ENCODE data around the gene RTF2.

The RTF2 gene

DNA sequence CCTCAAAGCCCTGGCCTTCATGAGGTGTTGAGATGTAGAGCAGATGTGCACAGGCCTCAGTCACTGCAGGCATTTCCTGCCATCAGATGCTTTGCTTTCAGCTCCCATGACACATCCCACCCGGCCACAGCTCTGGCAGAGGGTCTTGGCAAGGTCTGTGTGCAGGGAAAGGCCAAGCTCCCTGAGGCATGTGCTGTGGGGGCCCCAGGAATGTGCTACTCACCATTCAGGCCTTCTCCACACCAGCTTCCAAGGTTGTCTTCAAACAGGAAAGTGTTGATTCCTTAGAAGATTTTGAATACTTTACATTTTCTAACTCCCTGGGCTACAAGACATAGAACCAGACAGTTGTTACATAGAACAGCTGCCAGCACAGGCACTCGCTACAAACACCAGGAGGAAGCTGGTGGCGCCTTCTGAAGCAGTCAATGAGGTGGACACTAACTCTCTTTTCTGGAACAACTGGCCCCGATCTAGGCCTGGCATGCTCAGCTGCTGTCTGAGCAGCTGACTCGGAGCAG is 28.6 kb upstream of the RTF2 start:
- DNase-seq = no peak

DNA sequence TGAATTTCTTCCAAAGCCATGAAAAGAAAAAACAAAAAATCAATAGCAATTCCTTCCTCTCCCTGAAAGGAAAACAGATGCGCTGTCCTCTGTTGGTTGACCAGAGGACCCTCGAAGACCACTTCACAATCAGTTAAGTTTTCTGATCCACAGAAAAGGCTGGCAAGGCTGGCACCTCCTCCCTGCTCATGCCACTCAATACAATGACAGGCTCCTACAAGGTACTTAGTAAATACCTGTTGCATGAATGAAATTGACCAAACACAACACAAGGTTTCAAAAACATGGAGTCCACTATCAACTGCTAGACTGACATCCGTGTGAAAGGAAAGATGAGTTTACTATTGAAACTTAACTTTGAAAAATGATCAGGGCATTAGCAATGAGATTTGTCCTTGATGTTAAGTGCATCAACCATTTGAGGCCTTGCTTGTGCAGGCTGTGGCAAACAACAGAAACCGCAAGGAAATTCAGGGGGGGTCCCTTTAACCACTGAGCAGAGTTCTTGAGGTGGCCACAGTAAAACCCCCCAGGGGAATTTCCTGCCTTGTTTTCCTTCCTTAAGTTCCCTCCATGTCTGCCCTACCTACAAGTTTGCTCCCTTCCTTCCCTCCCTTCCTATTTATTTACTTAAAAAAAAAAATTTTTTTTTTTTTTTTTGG is 27.9 kb upstream of the RTF2 start:
- no peak for DNase-seq

DNA sequence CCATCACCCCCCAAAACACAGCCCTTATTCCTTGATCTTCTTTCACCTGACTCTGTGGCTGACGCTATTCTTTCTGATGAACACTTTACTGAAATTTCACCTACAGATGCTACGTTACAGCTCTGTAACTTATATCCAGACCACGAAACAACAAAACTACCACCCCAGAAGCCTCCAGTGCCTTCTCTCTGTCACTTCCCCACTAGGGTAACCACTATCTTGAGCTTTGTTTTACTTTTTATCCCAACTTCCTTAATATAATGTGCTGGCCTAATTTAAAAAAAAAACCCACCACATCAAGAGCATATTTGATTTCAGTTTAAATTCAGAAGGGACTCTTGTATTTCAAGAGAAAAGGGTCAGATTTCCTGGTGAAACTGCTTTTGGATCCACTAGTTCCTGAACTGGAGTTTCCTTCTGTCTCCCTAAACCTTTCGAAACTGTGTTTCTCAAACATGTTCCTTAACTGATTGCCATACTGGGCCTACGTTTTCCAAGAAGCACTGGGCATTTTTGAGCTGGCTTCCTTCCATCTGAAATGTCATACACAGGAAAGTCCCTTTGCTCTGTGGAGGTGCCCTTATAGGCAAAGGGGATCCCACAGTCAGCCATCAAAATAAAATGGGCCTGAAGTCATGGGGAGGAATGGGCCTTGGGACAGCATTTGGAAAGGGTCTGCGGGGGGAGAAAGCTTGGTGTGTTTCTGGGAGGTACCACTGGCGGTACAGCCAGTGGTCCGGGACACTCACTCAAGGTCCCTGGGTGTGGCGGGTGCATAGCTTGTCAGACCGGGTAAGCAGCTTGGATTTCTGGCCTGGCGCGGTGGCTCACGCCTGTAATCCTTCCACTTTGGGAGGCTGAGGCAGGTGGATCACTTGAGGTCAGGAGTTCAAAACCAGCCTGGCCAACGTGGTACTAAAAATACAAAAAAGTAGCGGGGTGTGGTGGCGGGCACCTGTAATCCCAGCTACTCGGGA is 25.8 kb upstream of the RTF2 start:
- no peak for DNase-seq

DNA sequence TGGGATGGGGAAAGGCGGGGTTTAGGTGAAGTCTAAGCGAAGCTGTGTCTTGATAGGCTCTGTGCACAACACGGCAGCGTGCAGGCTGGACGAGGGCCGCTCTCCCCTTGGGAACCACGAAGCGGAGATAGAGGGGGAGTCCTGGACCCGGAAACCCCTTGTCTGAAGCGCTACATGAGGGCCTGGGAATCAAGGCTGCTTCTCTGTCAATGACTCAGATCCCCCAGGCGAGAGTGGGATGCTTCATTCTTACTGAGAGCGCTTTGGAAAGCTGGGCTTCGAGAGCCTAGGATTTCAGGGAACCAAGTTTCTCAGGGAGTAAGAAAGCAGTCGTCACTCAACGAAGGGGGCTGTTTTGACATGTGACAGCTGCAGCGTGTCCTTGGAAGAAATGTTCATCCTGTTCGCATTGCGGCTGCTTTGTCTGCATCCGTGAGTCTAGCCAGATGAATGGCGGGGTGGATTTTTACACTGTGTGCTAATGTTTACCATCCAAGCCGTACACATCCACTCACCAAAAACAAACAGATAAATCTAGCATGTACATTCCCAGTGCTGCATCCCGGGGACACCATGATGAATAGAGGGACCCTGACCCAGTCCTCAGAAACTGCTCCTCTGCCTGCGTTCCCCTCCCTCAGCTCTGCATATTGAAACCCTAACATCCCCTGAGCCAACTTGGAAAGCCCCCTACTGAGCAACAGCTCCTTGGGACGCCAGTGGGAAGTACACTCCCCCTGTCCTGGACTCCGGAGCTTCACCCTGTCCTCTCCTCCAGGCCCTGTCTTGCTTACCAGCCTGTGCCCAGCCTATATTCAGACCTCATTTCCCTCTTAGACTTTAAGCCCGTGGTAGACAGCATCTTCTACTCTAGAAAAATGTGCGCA is 24.5 kb upstream of the RTF2 start:
- no peak for DNase-seq

DNA sequence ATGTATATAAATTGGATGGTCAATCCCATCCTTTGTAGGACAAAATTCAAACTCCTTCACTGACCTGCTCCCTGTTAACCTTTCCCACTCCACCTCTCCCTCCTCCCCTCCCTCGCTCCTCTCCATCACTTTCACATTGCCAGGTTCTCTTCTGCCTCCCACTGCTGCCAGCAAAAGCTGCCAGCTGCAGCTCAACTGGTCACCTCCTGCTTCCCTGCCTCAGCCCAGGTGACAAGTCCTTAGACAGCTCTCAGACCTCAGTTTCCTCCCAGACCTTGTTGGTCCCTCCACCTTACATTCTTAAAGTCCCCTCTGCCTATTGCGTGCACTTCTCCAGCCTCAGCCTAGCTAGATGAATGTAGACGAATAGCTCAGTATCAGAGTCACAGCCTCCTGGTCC is 23.3 kb upstream of the RTF2 start:
- no peak for DNase-seq

DNA sequence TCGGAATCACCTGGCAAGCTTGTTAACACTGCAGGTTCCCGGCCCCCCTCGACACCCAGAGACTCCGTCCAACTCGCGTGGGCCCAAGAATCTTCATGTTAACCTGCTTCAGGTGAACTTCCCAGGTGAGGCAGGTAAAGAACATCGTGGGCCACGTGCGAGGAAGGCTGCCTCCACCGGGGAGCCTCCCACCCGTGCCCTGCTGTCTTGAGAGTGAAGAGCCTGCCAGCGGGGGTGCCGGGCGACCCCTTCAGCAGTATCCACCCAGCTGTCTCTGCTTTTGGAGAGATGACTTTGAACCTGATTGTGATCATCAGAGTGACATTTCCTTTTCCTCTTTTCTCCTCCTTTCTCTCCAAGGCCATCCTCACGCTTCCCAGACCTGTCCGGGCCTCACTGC is 22.9 kb upstream of the RTF2 start:
- DNase-seq = no peak

DNA sequence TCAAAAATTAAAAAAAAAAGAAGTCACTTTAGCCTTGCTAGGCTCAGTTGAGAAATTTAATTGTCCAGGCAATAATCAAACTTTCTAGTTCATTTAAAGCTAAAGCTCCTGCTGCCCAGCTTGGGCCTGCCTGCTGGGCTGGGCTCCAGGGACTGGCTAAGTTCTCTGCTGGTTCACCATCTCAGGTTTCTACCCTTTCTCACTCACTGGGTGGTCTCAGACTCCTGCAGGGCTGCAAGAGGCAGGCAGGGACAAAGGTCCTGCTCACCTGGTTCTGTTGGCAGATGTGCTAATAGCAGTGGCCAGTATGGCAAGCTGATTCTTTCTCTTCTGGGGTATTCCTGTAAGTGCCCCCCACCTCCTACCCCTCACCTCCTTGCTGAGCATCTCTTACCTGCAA is 21.2 kb upstream of the RTF2 start:
- DNase-seq = no peak

DNA sequence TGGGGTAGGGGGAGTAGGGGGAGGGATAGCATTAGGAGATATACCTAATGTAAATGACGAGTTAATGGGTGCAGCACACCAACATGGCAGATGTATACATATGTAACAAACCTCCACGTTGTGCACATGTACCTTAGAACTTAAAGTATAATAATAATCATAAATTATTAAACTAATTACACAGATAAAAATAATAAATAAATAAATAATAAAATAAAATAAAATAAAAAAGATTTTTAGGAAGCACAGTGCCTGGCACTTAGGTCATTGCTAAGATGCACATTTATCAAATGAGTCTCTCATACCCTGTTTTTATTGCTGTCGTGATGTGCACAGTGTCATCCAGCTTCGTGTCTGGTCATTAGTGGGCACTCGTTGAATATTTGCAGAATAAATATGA is 19.0 kb upstream of the RTF2 start:
- DNase-seq = no peak

DNA sequence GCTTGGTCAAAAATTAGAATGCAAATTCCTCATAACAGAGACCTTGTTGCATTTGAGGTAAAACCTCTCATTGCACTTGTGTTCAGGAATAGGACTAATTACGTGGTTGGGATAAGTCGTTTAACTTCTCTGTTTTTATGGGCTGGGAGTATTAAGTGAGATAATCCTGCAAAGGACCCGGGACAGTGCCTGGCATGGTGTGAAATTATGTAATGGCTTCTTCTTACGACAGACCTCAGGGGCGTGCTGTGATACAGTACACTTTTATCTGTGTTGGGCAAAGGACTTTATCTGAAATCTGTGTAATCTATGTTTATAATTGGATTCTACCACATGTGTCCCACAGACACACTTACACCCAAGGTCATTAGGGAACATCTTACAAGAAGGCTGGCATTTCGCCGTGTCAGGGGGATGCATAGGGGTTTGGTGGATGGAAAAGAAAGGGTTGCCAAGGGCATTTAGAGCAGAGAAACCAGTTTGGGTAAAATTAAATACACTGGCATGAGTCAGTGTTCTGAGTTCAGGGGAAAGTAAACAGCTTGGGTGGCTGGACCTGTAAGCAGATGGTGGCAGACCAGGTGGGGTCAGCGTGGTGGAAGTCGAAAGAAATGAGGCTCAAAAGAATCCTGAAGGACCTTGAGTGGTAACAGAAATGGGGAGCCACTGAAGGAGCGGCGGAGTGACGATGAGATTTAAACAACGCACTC is 17.2 kb upstream of the RTF2 start:
- no peak for DNase-seq

DNA sequence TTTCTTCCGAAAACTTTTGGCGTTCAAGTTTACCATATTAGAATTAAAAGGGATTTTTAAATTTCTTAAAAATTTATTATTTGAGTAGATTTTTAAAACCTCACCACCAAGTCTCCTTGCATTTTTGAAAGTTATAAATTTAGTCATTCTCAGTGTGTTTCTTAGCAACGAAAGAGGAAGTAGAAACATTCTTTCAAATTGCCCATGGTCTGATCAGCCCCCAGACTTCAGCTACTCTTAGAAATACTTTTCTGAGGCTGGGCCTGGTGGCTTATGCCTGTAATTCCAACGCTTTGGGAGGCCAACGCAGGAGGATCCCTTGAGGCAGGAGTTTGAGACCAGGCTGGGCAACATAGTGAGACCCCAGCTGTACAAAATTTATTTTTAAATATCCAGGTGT is 15.1 kb upstream of the RTF2 start:
- DNase-seq = no peak

DNA sequence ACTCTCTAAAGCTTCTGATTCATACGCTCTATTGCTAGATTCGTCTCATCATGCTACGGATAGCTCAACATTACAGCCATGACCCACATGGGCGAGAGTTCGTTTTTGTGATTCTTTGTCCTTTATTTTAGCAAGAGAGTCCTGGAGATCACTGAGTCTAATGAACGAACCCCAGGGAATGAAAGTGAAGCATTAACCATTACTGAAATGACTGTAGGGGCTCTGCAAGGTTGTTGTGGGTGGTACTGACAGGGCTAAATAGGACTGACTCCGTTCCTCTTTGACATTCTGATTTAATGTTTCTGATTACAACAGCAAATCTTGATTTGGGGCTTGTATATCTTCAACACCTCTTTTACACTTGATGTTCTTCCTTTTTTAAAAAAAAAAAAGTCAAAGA is 13.7 kb upstream of the RTF2 start:
- DNase-seq = no peak

DNA sequence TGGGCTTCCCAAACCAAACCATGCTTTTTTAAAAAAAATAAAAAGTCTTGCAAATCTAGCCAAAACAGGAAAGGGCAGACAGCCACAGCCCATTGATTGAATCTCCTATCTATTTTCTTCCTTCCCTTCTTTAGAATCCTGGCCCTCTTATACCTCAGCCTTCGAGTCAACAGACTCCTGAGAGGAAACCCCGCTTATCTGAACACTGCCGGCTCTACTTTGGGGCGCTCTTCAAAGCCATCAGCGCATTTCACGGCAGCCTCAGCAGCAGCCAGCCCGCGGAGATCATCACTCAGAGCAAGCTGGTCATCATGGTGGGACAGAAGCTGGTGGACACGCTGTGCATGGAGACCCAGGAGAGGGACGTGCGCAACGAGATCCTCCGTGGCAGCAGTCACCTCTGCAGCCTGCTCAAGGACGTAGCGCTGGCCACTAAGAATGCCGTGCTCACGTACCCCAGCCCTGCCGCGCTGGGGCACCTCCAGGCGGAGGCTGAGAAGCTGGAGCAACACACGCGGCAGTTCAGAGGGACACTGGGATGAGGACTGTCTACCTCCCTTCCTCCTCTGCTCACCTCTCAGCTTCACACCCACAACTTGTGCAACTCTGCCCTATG is 10.1 kb upstream of the RTF2 start:
- no peak for DNase-seq

DNA sequence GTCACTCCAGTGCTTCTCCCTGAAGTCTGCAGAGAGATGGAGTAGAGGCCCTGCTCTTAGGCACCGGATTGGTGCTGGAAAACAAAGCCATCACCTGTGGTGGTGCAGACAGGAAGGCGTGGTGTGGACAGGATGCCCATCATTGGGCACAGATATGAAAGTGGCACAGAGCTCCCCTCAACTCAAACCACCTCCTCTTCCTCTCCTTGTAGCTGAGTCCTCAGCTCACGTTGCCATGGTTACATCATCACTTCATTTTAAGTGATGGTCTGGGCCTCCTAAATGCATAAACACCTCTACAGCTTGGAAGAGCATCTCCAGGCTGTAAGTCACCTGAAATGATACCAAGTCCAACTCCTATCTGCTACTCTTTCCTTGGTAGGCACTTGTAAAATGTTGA is 8.0 kb upstream of the RTF2 start:
- DNase-seq = no peak

DNA sequence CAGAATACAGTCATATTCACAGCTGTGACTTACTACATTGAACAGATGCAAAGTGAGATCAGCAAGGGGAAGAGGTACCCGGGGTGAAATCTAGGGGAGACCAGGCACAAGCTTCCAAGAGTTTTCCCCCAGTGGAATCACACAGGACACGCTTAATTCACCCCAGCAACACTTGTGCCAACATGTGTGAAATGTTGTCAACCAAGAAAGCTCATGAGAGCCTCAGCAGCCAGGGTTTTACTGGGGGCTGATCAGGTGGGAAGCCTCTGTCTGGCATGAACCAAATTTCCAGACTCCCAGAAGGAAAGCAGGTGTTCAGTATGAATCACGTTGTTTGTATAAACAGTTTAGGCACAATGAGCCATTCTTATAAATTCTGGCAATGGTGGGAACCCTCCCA is 6.9 kb upstream of the RTF2 start:
- no peak for DNase-seq

DNA sequence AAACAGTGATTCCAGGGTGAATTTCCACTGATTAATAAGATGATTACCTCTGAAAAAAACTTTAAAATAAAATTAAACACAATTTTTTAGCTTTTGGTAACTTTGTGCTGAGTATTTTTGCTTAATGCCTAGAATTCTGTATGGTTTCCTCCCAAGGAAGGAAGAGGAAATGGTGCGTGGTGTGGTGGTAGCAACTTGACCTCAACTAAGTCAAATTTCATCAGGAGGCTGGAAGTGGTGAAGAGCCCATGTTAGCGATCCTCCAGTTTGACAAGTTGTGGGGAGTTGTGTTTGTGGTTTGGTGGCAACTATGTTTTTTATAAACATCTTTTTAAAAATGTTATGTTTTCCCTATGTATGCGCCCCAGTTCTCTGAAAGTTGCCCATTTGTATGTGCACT is 5.0 kb upstream of the RTF2 start:
- DNase-seq = no peak

DNA sequence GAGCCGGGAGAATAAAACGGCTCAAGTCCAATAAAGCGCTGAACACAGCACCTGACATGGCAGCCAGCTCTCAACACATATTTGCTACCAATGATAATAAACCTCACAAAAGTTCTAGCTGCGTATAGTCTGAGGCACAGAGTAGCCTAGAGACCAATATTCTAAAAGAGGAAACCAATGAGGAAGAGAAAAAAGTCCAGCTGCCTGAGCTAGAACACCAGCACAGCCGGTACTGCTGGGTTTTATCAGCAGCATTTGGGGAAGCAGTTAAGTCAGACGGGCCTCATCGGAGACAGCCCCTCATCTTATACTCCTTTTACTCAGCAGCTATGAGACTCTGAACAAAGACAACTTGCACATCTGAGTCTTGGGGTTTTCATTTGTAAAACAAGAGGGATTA is 2.4 kb upstream of the RTF2 start:
- DNase-seq = no peak

DNA sequence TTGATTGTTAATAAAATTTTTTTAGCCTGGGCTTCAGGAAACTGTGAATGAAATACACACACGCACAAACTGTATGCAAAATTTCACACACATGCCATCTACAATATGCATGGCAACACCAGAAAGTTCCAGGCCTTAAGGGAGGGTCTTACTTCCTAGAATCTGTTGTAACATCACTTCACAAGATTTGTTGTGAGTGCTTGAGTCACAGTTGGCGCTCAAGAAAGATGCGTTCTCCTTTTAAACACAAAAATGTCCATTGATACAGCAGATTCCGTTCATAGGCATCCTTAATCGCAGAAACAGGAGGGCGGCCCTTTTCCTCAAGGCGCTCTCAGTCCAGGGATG is 485 bp upstream of the RTF2 start:
- DNase-seq = no peak

DNA sequence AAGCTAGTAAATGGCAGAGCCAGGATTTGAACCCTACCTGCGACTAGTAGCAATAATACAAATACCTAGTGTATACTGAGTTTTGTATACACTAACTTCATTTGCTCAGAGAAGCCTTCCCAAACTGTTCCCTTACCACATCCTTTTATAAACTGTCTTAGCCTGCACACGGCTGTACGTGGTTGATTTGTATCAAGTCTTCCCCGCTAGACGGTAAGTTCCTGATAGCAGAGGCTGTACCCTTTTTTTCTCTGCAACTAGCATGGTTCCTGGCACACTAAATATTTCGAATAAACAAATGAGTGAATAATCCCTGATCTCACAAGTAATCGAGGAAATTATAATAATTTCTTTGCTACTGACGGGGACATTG is 636 bp downstream of the RTF2 start:
- DNase-seq = no peak

DNA sequence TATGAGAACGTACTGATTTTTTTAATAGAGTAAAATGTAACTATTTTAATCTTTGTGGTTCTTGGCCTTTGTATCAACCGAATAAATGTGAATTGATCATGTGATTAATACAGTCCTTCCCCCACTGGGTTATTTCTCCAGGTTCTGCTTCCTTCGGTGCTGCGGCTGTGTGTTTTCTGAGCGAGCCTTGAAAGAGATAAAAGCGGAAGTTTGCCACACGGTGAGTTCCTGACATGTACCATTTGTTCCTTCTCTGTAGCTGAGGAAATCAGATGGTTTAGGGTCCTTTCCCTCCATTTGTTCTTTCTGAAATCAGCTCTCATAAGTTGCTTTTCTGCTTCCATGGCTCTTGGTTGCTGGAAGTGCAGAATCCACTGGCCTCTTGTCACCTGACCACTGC is 15.5 kb downstream of the RTF2 start:
- DNase-seq = no peak

DNA sequence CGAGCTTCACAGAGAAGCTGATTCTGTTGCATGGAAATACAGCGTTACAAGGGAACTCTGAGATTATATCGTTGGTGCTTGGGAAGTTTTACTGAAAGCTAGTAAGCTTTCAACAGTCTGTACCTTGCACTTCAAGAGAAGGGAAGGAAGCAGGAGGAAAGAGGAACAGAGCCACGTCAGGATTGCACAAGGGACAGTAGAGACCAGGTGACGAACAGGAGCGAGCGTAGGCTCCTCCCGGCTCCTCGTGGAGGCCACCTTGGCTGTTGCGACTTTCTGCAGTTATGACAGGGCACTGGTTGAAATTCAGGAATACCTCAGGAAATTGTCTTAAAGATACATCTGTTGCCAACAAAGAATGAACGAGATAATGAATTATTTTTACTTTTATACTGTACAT is 18.8 kb downstream of the RTF2 start:
- no peak for DNase-seq

DNA sequence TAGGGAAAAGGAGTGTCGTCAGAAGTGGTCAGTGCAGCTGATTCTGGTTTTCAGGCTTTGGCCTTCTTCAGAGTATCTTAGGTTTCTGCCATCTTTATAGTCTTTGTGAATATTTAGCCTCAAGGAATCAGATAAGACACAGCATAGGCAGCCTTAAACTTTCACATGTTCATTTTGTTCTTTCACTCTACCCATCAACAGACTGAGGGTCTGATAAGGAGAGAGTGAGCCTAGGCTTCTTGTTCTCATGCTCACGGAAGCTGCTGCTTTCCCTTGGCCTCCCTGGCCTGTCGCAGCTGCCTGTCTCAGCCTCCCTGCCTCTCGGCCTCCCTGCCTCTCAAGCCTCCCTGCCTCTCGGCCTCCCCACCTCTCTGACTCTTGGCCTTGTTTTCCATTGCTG is 20.1 kb downstream of the RTF2 start:
- DNase-seq = no peak

DNA sequence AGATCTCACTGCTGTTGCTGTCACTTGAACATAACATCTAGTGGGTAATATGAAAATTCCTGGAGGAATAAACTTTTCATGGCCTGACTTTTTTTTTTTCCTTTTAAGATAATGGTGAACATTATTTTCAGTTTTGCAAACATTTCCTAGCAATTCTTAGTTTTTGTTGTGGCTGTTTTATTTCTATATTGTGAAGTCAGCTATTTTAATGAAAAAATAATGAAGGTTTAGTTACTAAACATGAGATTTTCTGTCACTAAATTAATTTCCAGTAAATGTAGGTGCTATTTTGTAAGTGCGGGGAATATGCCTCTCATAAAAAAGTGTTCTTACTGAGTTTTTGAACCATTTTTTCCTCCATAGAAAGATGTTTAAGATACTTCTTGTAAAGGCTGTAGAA is 32.7 kb downstream of the RTF2 start:
- no peak for DNase-seq
